ENCODE data around the gene LRRC45.

The LRRC45 gene

DNA sequence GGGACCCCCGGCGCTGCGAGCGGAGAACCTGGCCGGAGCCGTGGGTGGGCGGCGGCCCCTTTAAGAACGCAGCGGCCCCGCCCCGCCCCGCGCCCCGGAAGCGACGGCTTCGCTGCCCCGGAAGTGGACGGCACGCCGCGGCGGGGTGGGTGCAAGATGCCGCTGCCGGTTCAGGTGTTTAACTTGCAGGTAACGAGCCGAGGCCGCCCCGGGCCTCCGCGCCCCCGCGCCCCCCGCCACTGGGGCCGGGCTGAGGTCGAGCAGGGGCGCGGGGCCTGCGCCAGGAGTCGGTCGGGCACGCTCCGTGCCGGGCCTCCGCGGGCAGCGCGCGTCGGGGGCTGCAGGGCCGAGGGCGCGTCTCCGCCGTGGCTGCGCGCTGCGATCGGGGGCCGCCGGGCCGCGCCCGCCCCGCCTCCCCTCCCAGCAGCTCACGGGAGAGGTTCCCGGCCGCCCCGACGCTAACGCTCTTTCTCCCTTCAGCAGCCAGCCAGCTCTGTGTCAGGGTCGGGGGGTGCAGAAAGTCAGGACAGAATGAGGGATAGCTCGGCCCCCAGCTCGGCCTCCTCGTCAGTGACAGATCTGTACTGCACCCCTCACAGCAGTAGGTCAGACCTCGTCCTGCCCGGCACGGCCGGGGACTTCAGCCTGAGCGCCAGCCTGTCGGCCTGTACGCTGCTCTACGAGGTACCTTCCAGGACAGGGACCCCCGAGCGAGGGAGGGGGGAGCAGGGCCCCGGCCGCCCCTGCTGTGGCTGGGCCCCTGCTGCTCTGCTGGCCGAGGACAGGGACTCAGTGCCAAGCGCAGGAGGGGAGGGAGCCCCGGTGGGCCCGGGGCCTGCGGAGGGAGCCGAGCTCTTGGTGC lies 28.9 kb downstream of the LRRC45 start, which contains the start of the genes GPS1 and RFNG:
Gene GPS1, plus strand, starts transcription at position 123 of the 862 bp plus-strand sequence. Its CDS starts 34 bp downstream, at position 157.
Gene RFNG, minus strand, starts transcription at position 36 of the 862 bp plus-strand sequence. CDS start 45 bp downstream, outside the sequence.
- Histone ChIP-seq H3K36me3 (replicated peaks in 1 of 2; ENCODE audit: control insufficient read depth in 2 of 2, insufficient read depth in 2 of 2, low read length in 2 of 2) (peaks cover 58 to 68% of the 10 kb centered on the region in 2 donors), H3K79me1 (ENCODE audit: low read depth, low read length) (peaks cover 23% of the 10 kb centered on the region), H4K91ac (ENCODE audit: low read depth, low read length, poor library complexity) (no peak within 1 kb of the TSS), H2BK12ac (ENCODE audit: low read length) (peak within 1 kb of the TSS; percentile 100), H3K4me1 (ENCODE audit: control insufficient read depth in 2 of 2, insufficient read depth in 1 of 2, low read depth in 1 of 2, low read length in 2 of 2) (peaks cover 7% of the 10 kb centered on the region in 2 donors), H2AFZ (ENCODE audit: low read length) (peak within 1 kb of the TSS; percentile 90), H2BK120ac (ENCODE audit: low read depth, low read length) (no peak within 1 kb of the TSS), H3K4ac (ENCODE audit: low read length) (peak within 1 kb of the TSS; percentile 76), H3K23ac (ENCODE audit: low read depth, low read length, poor library complexity) (peak within 1 kb of the TSS; percentile 89), H3K18ac (ENCODE audit: low read length) (peak within 1 kb of the TSS; percentile 89), H2BK5ac (ENCODE audit: low read length) (peak within 1 kb of the TSS; percentile 75), H3K4me3 (ENCODE audit: low read length in 2 of 2) (peak within 1 kb of the TSS; percentile 98 to 99), H4K8ac (ENCODE audit: low read depth, low read length) (peak within 1 kb of the TSS; percentile 96), H2BK15ac (ENCODE audit: low read length) (peak within 1 kb of the TSS; percentile 96), H2AK5ac (ENCODE audit: low read depth, low read length) (peak within 1 kb of the TSS; percentile 81), H3K27me3 (ENCODE audit: control insufficient read depth in 3 of 3, insufficient read depth in 3 of 3, low read depth in 1 of 3, low read length in 3 of 3) (no peaks in the 10 kb centered on the region), H3K14ac (ENCODE audit: low read length) (peak within 1 kb of the TSS; percentile 89), H3K27ac (replicated peaks; ENCODE audit: low read length) (no peak within 1 kb of the TSS), H3K9ac (ENCODE audit: low read depth, low read length, poor library complexity) (peak within 1 kb of the TSS; percentile 94), H3K9me3 (replicated peaks in 1 of 2; ENCODE audit: control insufficient read depth in 2 of 2, insufficient read depth in 1 of 2, low read depth in 1 of 2, low read length in 2 of 2) (no peaks in the 10 kb centered on the region), H3K4me2 (ENCODE audit: insufficient read depth, low read length, poor library complexity, severe bottlenecking) (peak within 1 kb of the TSS; percentile 98)
- WGBS, 2 donors (ENCODE audit: extremely low coverage in 2 of 2, insufficient read length in 2 of 2, insufficient replicate concordance in 1 of 2): no CpG with 5 or more reads among the region's 94 CpGs
- no peak for DNase-seq (ENCODE audit: low spot score)

DNA sequence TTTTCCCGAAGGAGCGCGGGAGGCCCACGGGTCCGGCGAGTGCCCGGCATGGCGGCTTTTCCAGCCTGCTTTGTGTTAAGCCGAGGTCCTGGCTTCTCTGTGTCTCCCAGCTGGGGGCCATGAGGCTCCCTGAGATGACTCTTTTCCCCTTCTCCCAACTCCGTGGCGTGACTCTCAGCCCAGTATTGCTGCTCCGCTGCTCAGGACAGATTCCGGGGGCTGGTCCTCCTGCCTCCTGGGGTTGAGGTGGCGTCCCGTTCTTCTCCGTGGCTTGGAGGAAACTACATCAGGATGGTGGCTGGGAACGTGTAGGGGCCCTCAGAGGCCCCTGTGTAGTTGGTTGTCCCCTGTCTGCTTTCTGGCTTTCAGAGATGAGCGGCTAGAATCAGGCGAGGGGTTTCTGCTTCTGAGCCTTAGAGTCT lies 29.5 kb downstream of the LRRC45 start:
- peaks cover 7% of the 10 kb centered on the region in 2 donors for H3K4me1 ChIP-seq (ENCODE audit: control insufficient read depth in 2 of 2, insufficient read depth in 1 of 2, low read depth in 1 of 2, low read length in 2 of 2)
- no peak overlapping the region for H3K27ac ChIP-seq (replicated peaks; ENCODE audit: low read length)
- H4K8ac ChIP-seq (ENCODE audit: low read depth, low read length): no peak overlapping the region
- no peaks in the 10 kb centered on the region for H3K9me3 ChIP-seq (replicated peaks in 1 of 2; ENCODE audit: control insufficient read depth in 2 of 2, insufficient read depth in 1 of 2, low read depth in 1 of 2, low read length in 2 of 2)
- WGBS, 2 donors (ENCODE audit: extremely low coverage in 2 of 2, insufficient read length in 2 of 2, insufficient replicate concordance in 1 of 2): no CpG with 5 or more reads among the region's 19 CpGs
- H3K4me3 ChIP-seq (ENCODE audit: low read length in 2 of 2): peak overlapping the region; percentile 98 to 99
- no peak overlapping the region for H2BK12ac ChIP-seq (ENCODE audit: low read length)
- H3K79me1 ChIP-seq (ENCODE audit: low read depth, low read length): peaks cover 22% of the 10 kb centered on the region
- H2AFZ ChIP-seq (ENCODE audit: low read length): no peak overlapping the region
- H3K4ac ChIP-seq (ENCODE audit: low read length): no peak overlapping the region
- H3K23ac ChIP-seq (ENCODE audit: low read depth, low read length, poor library complexity): peak overlapping the region; percentile 43
- peak overlapping the region; percentile 94 for H3K9ac ChIP-seq (ENCODE audit: low read depth, low read length, poor library complexity)
- H3K36me3 ChIP-seq (replicated peaks in 1 of 2; ENCODE audit: control insufficient read depth in 2 of 2, insufficient read depth in 2 of 2, low read length in 2 of 2): peaks cover 60 to 68% of the 10 kb centered on the region in 2 donors
- no peak overlapping the region for H2BK5ac ChIP-seq (ENCODE audit: low read length)
- DNase-seq (ENCODE audit: low spot score): no peak
- H3K4me2 ChIP-seq (ENCODE audit: insufficient read depth, low read length, poor library complexity, severe bottlenecking): peak overlapping the region; percentile 98
- peak overlapping the region; percentile 81 for H2AK5ac ChIP-seq (ENCODE audit: low read depth, low read length)
- no peak overlapping the region for H3K18ac ChIP-seq (ENCODE audit: low read length)
- no peak overlapping the region for H3K14ac ChIP-seq (ENCODE audit: low read length)
- no peak overlapping the region for H2BK120ac ChIP-seq (ENCODE audit: low read depth, low read length)
- H3K27me3 ChIP-seq (ENCODE audit: control insufficient read depth in 3 of 3, insufficient read depth in 3 of 3, low read depth in 1 of 3, low read length in 3 of 3): no peaks in the 10 kb centered on the region
- H4K91ac ChIP-seq (ENCODE audit: low read depth, low read length, poor library complexity): no peak overlapping the region
- no peak overlapping the region for H2BK15ac ChIP-seq (ENCODE audit: low read length)

DNA sequence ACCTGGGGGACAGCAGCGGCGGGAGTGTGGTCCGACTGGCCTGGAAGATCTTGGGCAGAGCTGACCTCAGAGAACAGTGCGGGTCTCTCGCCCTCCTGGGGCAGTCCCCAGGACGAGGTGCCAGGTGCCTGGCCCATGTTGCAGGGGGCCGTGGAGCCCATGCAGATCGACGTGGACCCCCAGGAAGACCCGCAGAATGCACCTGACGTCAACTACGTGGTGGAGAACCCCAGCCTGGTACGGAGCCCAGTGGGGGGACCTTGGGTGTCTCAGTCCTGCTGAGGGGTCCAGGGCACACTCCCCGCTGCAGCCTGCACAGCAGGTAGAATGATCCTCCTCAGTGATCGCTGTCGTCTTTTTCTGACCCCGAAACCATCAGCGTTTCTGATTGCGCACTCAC lies 30.0 kb downstream of the LRRC45 start:
- H3K36me3 ChIP-seq (replicated peaks in 1 of 2; ENCODE audit: control insufficient read depth in 2 of 2, insufficient read depth in 2 of 2, low read length in 2 of 2): peaks cover 58 to 68% of the 10 kb centered on the region in 2 donors
- no peaks in the 10 kb centered on the region for H3K27me3 ChIP-seq (ENCODE audit: control insufficient read depth in 3 of 3, insufficient read depth in 3 of 3, low read depth in 1 of 3, low read length in 3 of 3)
- no peak overlapping the region for H4K91ac ChIP-seq (ENCODE audit: low read depth, low read length, poor library complexity)
- H3K4me3 ChIP-seq (ENCODE audit: low read length in 2 of 2): peak overlapping the region in 1 of 2 donors; percentile 98
- H3K9ac ChIP-seq (ENCODE audit: low read depth, low read length, poor library complexity): no peak overlapping the region
- H4K8ac ChIP-seq (ENCODE audit: low read depth, low read length): no peak overlapping the region
- no peak overlapping the region for H3K27ac ChIP-seq (replicated peaks; ENCODE audit: low read length)
- H3K4me1 ChIP-seq (ENCODE audit: control insufficient read depth in 2 of 2, insufficient read depth in 1 of 2, low read depth in 1 of 2, low read length in 2 of 2): peaks cover 7% of the 10 kb centered on the region in 2 donors
- no peak overlapping the region for H2BK12ac ChIP-seq (ENCODE audit: low read length)
- DNase-seq (ENCODE audit: low spot score): no peak
- H2AFZ ChIP-seq (ENCODE audit: low read length): no peak overlapping the region
- H3K14ac ChIP-seq (ENCODE audit: low read length): no peak overlapping the region
- H2BK120ac ChIP-seq (ENCODE audit: low read depth, low read length): no peak overlapping the region
- no peak overlapping the region for H2BK15ac ChIP-seq (ENCODE audit: low read length)
- WGBS, 2 donors (ENCODE audit: extremely low coverage in 2 of 2, insufficient read length in 2 of 2, insufficient replicate concordance in 1 of 2): no CpG with 5 or more reads among the region's 19 CpGs
- H2AK5ac ChIP-seq (ENCODE audit: low read depth, low read length): no peak overlapping the region
- H3K4me2 ChIP-seq (ENCODE audit: insufficient read depth, low read length, poor library complexity, severe bottlenecking): peak overlapping the region; percentile 18
- H3K9me3 ChIP-seq (replicated peaks in 1 of 2; ENCODE audit: control insufficient read depth in 2 of 2, insufficient read depth in 1 of 2, low read depth in 1 of 2, low read length in 2 of 2): no peaks in the 10 kb centered on the region
- H2BK5ac ChIP-seq (ENCODE audit: low read length): no peak overlapping the region
- peaks cover 21% of the 10 kb centered on the region for H3K79me1 ChIP-seq (ENCODE audit: low read depth, low read length)
- H3K23ac ChIP-seq (ENCODE audit: low read depth, low read length, poor library complexity): peak overlapping the region; percentile 3
- H3K18ac ChIP-seq (ENCODE audit: low read length): no peak overlapping the region
- no peak overlapping the region for H3K4ac ChIP-seq (ENCODE audit: low read length)
